Measurements from ENCODE around the gene SMCO2. TPM values are rescaled to one million over a fixed set of nuclear protein-coding genes. Genes with fewer than 3 reads are reported as not detected.

SMCO2 gene
- total and polyA plus RNA-seq, 10 donors, result 0.06 to 0.92 (median 0.16) TPM; not detected in 7

DNA sequence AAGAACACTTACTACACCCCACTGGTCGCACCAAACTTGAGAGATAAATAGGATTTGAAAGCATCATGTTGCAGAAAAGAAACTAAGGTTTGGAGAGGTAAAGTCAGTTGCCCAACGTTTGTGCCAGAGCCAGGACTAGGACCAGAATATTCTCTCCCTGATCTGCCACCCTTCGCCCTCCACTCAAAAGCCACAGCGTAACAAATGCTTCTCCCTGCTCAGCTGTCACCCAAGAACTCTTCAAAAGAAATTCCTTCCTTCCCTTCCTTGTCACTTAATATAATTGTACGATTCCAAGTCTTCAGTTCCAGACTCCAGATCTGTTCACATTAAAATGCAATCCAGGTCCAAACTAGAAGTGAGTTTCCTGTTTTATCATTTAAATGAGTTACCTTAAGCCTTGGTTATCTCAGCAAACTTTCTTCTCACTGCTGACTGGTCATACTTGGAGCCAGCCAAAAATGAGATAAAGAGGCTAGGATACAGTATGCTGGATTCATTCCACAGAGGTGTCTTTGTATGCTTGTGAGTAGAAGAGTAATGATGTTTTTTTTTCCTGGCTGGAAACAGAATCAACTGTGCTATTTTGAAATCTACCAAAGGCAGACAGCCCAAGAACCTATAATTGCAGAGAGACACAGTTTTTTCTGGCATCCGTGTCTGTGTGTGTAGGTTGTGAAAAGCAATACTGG lies 64.6 kb downstream of the SMCO2 start:
- DNase-seq, result no peak
- H3K36me3 ChIP-seq, result no peaks in the 10 kb centered on the region
- H3K9me3 ChIP-seq, result peaks cover 0 to 8% (median 0%) of the 10 kb centered on the region in 8 donors
- WGBS, 5 donors, result 75 to 87% (median 85%) methylated on average over 6 of the region's 6 CpGs
- H3K27me3 ChIP-seq (replicated peaks in 1 of 7), result no peaks in the 10 kb centered on the region
- H3K4me3 ChIP-seq, result no peak overlapping the region
- H3K27ac ChIP-seq, result no peak overlapping the region
- no peaks in the 10 kb centered on the region for H3K4me1 ChIP-seq
- no peak for TF ChIP-seq POLR2A (IDR thresholded peaks at IDR 0.05)
- no peak for TF ChIP-seq CTCF (IDR thresholded peaks at IDR 0.05 in 8 of 11, conservative IDR thresholded peaks at IDR 0.05 in 3 of 11)
- no peak for TF ChIP-seq POLR2AphosphoS5 (IDR thresholded peaks at IDR 0.05)
- intact Hi-C loops (cut with DNase I; ENCODE audit: low total_unique reads), result no loop called here

GRCh38 chr12:27511723-27512045 lies 65.1 kb downstream of the SMCO2 start:
- no peak overlapping the region for H3K27ac ChIP-seq
- intact Hi-C loops (cut with DNase I; ENCODE audit: low total_unique reads), result no loop called here
- H3K9me3 ChIP-seq, result peaks cover 0 to 6% (median 0%) of the 10 kb centered on the region in 8 donors
- no peaks in the 10 kb centered on the region for H3K4me1 ChIP-seq
- H3K4me3 ChIP-seq, result no peak overlapping the region
- DNase-seq, result no peak
- no peaks in the 10 kb centered on the region for H3K36me3 ChIP-seq
- TF ChIP-seq CTCF (IDR thresholded peaks at IDR 0.05 in 8 of 11, conservative IDR thresholded peaks at IDR 0.05 in 3 of 11), result no peak
- no peak for TF ChIP-seq POLR2AphosphoS5 (IDR thresholded peaks at IDR 0.05)
- no peak for TF ChIP-seq POLR2A (IDR thresholded peaks at IDR 0.05)
- WGBS, 5 donors, result 70 to 95% (median 91%) methylated on average over 3 of the region's 3 CpGs
- H3K27me3 ChIP-seq (replicated peaks in 1 of 7), result no peaks in the 10 kb centered on the region

GRCh38 chr12:27513155-27513824 lies 66.8 kb downstream of the SMCO2 start:
- H3K27ac ChIP-seq, result no peak overlapping the region
- WGBS, 5 donors, result 88 to 95% (median 92%) methylated on average over 7 of the region's 7 CpGs

More at GRCh38 chr12:27513155-27513824, 66.8 kb downstream of the SMCO2 start:
- no peak for DNase-seq
- H3K27me3 ChIP-seq (replicated peaks in 1 of 7), result peaks cover 0 to 10% (median 0%) of the 10 kb centered on the region in 7 donors
- H3K36me3 ChIP-seq, result no peaks in the 10 kb centered on the region
- no peak overlapping the region for H3K4me3 ChIP-seq
- H3K9me3 ChIP-seq, result no peaks in the 10 kb centered on the region
- intact Hi-C loops (cut with DNase I; ENCODE audit: low total_unique reads), result no loop called here
- no peaks in the 10 kb centered on the region for H3K4me1 ChIP-seq
- TF ChIP-seq POLR2A (IDR thresholded peaks at IDR 0.05), result no peak
- no peak for TF ChIP-seq POLR2AphosphoS5 (IDR thresholded peaks at IDR 0.05)
- no peak for TF ChIP-seq CTCF (IDR thresholded peaks at IDR 0.05 in 8 of 11, conservative IDR thresholded peaks at IDR 0.05 in 3 of 11)
